Measurements from ENCODE around the gene EPHA5.

The EPHA5 gene

GRCh38 chr4:65399084-65399483, 271.2 kb downstream of the EPHA5 start:
- TF ChIP-seq GATA2 (IDR thresholded peaks at IDR 0.05; ENCODE audit: low read depth, low read length), result no peak
- no peak for TF ChIP-seq GATA3 (IDR thresholded peaks at IDR 0.05; ENCODE audit: low read depth, low read length)

GRCh38 chr4:65393078-65393477, 277.2 kb downstream of the EPHA5 start:
- no peak for TF ChIP-seq GATA2 (IDR thresholded peaks at IDR 0.05; ENCODE audit: low read depth, low read length)

- TF ChIP-seq GATA3 (IDR thresholded peaks at IDR 0.05; ENCODE audit: low read depth, low read length) (no peak), GATA2 (IDR thresholded peaks at IDR 0.05; ENCODE audit: low read depth, low read length) (no peak)
Observed at GRCh38 chr4:65392488-65392887, 277.8 kb downstream of the EPHA5 start.

DNA sequence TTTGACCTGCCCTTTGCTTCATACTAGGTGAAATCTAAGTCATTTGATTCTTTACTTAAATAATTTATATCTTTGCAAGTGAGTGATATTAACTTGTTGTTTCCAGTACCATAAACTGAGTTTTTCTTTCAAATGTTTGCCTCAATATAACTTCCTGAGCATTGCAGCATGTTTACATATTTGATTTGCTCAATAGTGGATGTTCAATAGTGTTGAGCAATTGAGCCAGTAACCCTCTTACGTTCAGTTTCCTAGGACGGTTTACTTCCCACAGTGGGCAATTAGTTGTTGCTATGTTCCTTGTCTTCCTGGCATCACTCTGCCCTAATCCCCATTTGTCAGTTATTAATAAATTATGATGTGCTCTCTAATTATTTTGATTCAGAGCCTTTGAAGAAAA, 278.5 kb downstream of the EPHA5 start:
- TF ChIP-seq GATA2 (IDR thresholded peaks at IDR 0.05; ENCODE audit: low read depth, low read length) (no peak), GATA3 (IDR thresholded peaks at IDR 0.05; ENCODE audit: low read depth, low read length) (no peak)

- TF ChIP-seq GATA3 (IDR thresholded peaks at IDR 0.05; ENCODE audit: low read depth, low read length) (no peak), GATA2 (IDR thresholded peaks at IDR 0.05; ENCODE audit: low read depth, low read length) (no peak)
Observed at GRCh38 chr4:65391382-65391781, 278.9 kb downstream of the EPHA5 start.

- no peak for TF ChIP-seq GATA3 (IDR thresholded peaks at IDR 0.05; ENCODE audit: low read depth, low read length)
- no peak for TF ChIP-seq GATA2 (IDR thresholded peaks at IDR 0.05; ENCODE audit: low read depth, low read length)
Observed at GRCh38 chr4:65386927-65387326, 283.4 kb downstream of the EPHA5 start.

GRCh38 chr4:65383589-65384305, 286.5 kb downstream of the EPHA5 start:
- no peak for TF ChIP-seq GATA3 (IDR thresholded peaks at IDR 0.05; ENCODE audit: low read depth, low read length)
- TF ChIP-seq GATA2 (IDR thresholded peaks at IDR 0.05; ENCODE audit: low read depth, low read length), result no peak

- TF ChIP-seq GATA3 (IDR thresholded peaks at IDR 0.05; ENCODE audit: low read depth, low read length) (no peak), GATA2 (IDR thresholded peaks at IDR 0.05; ENCODE audit: low read depth, low read length) (no peak)
Observed at GRCh38 chr4:65381648-65382047, 288.6 kb downstream of the EPHA5 start.

DNA sequence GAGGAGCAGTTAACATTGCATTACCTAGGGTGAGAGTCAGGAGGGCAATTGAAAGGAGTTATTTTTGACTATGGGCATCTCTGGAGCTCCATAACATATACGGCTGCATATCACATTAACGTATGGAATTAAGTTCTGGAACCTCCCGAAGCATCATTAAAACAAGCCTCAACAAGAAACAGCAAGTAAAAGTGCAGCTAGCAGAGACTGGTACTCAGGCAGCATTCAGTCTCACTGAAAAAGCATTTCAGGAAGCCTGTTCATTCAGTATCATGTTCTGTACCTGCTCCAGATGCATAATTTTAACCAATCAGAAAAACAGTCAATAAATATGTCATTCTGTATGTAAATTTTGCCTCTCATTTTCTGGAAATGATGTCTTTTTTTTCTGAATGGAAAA, 299.6 kb downstream of the EPHA5 start:
- no peak for TF ChIP-seq GATA2 (IDR thresholded peaks at IDR 0.05; ENCODE audit: low read depth, low read length)
- TF ChIP-seq GATA3 (IDR thresholded peaks at IDR 0.05; ENCODE audit: low read depth, low read length), result no peak

- no peak for TF ChIP-seq GATA3 (IDR thresholded peaks at IDR 0.05; ENCODE audit: low read depth, low read length)
- TF ChIP-seq GATA2 (IDR thresholded peaks at IDR 0.05; ENCODE audit: low read depth, low read length), result no peak
Observed at GRCh38 chr4:65367306-65367705, 303.0 kb downstream of the EPHA5 start.

DNA sequence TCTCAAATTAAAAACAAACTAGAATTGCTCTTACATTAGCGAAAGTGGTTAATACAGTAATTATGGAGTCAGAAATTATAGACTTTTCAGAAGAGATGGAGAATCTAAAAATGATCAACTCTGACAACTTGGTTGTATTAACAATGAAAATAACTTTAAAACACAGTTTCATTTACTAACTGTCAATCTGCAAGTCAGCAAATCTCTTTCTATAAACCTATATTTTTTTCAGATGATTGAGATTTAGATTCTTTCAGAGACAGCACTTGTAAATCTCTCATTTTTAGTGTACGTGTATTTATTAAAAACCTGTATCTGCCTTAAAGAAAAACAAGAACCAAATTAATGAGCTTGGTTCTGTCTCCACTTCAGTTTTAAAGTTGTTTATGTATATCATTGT, 311.4 kb downstream of the EPHA5 start:
- TF ChIP-seq GATA3 (IDR thresholded peaks at IDR 0.05; ENCODE audit: low read depth, low read length) (no peak), GATA2 (IDR thresholded peaks at IDR 0.05; ENCODE audit: low read depth, low read length) (no peak)

DNA sequence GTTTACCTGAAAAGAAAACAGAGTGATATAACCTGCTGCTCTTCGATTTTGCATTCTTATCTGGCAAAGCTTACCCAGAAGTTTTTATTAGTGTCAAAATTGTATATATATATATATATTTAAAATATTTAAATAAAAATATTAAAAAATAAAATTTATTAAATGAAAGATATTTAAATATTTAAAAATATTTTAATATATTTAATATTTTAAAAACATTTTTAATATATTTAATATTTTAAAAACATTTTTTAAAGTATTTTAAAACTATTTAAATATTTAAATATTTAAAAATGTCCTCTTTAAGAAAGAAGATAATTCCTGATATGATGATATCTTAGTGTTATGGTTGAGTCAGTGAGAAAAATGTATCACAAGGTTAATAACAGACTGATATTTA, 317.2 kb downstream of the EPHA5 start:
- no peak for TF ChIP-seq GATA2 (IDR thresholded peaks at IDR 0.05; ENCODE audit: low read depth, low read length)
- no peak for TF ChIP-seq GATA3 (IDR thresholded peaks at IDR 0.05; ENCODE audit: low read depth, low read length)

DNA sequence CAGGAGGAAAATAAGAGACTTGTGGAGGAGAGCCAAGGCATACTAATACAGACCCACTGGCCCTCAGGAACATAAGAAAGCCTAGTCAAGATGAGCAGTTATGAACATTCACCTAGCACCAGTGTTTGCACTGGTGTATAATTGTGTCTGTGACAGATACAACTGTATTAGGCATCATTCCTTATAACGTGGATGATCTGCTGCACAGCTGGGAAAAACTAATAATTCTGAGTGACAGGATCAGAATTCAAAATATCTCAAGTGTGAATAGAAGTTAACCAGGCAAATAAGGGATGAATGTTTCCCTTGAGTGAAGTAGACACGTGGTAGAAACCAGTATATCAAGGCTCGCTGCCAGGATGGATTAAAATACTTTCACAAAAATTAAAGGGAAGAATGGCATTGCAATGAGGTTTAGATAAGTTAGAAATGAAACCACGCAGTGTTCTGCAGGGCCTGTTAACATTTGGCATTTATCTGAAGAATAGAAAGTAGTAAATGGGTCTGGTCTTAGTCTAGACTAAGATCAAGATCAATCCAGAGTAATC, 325.9 kb downstream of the EPHA5 start:
- no peak for TF ChIP-seq GATA3 (IDR thresholded peaks at IDR 0.05; ENCODE audit: low read depth, low read length)
- no peak for TF ChIP-seq GATA2 (IDR thresholded peaks at IDR 0.05; ENCODE audit: low read depth, low read length)

DNA sequence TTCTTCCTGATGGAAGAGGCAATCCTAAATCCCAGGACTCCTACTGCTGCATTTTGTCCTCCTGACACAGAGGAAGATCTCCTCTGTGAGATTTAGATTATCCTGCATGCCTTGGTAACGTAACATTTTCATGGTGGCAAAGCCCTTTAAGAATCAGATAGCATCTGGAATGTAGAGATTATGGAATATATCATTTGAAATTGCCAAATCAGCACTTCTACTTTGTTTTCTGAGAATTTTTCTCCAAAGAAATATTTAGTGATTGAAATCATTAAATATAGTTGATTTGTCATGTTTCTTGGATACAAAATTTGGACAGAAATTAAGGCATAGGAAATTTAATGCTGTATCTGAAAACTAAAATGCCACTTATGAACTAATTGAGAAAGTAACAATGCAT, 326.9 kb downstream of the EPHA5 start:
- no peak for TF ChIP-seq GATA2 (IDR thresholded peaks at IDR 0.05; ENCODE audit: low read depth, low read length)
- TF ChIP-seq GATA3 (IDR thresholded peaks at IDR 0.05; ENCODE audit: low read depth, low read length), result no peak

DNA sequence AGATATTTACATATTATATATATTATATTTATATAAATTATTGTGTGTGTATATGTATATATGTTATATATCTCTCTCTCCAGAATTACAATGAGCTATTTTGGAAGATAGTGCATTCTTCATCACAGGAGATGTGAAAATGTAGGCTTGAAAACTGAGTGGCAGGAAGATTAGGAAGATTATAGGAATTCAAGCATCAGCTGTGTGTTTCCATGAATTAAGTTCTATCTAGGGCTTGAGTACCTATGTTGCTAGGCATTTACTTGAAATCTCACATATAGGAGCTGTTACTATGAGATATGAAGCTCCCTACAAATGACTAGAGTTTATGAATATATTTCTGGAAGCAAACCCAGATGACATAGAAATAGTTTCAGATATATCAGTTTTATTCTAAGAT, 328.7 kb downstream of the EPHA5 start:
- TF ChIP-seq GATA2 (IDR thresholded peaks at IDR 0.05; ENCODE audit: low read depth, low read length) (no peak), GATA3 (IDR thresholded peaks at IDR 0.05; ENCODE audit: low read depth, low read length) (no peak)
